Left hindlimb (tissue), 1 donor: Measurements from ENCODE around the gene FERMT3.

ENCODE experiments used
- DNase-seq: peaks from one replicate; pipeline ENCODE4 v3.0.0-alpha.2; 2018

FERMT3 gene

GRCh38 chr11:64222651-64223000 is 16.1 kb downstream of the FERMT3 start:
- DNase-seq: no peak

DNA sequence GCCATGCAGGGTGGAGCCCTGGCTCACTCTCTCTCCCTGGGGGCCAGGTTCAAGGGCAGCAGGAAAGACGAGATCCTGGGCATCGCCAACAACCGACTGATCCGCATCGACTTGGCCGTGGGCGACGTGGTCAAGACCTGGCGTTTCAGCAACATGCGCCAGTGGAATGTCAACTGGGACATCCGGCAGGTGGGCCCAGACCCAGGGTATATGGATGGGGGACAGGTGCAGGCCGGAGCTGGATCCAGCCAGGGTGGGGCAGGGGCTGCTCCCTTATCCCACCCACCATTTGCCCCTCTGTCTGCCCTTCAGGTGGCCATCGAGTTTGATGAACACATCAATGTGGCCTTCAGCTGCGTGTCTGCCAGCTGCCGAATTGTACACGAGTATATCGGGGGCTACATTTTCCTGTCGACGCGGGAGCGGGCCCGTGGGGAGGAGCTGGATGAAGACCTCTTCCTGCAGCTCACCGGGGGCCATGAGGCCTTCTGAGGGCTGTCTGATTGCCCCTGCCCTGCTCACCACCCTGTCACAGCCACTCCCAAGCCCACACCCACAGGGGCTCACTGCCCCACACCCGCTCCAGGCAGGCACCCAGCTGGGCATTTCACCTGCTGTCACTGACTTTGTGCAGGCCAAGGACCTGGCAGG is 16.6 kb downstream of the FERMT3 start:
- DNase-seq: peak; percentile 33

- DNase-seq: peak; percentile 31
These were observed 17.8 kb downstream of the FERMT3 start for GRCh38 chr11:64224151-64224890.

DNA sequence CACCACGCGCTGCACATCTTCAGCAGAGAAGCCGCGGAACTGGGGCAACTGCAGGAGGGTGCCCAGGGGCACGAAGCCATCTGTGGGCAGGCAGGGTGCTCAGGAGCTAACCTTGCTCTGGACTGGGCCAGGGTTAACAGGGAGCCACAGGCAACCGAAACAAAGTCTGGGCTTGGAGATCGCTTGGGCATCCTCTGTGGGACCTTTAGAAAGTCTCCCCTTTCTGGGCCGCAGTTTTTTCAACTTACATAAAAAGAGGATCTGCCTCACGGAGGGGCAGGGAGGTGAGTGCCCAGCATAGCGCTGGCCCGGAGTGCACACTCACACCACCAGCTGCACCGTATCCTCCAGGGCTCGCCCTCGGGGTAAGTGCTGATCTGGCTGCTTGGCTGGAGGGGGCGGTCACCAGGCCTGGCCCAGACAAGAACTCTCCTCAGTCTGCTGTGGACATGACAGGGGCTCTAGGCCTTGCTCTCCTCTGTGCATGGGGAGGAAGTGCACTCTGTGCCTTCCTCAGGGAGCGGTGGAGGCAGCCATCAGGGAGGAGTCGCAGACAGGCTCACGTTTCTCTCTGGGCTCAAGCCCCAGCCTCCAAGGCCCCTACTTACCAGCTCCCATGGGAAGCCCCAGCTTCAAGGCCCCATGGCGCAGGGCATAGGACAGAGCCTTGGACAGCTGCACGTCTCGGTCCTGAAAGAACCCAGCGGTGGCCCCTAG is 18.5 kb downstream of the FERMT3 start:
- peak; percentile 39 for DNase-seq

GRCh38 chr11:64225608-64226506 is 19.3 kb downstream of the FERMT3 start, which contains the start of the genes NUDT22 and TRPT1:
Gene NUDT22, plus strand, starts transcription at chr11:64226274. Its CDS starts 379 bp downstream, at chr11:64226653.
Gene TRPT1, minus strand, starts transcription at chr11:64226186. Its CDS starts 326 bp downstream, at chr11:64225860.
- DNase-seq: peak; percentile 92

- no peak for DNase-seq
These were observed 20.1 kb downstream of the FERMT3 start for GRCh38 chr11:64226507-64227051.

DNA sequence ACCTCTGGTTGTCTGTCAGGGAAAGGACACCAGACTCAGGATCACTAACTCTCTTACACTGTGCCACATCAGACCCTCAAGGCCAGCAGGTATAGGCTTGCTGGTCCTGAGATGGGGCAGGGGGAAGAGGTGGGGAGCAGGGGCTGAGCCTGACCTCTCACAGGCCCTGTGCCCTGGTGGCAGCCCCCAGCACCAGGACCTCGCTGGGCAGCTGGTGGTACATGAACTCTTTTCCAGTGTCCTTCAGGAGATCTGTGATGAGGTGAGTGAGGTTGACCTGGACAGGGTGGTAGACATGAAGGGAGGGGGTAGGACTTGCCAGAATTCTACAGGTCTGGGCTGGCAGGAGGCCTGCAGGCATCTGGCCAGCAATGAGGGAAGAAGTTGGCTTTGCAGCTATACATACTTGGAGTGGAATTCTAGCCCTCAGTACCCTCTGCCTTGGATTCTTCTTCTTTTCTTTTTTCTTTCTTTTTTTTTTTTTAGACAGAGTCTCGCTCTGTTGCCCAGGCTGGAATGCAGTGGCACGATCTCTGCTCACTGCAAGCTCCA is 21.0 kb downstream of the FERMT3 start:
- DNase-seq: no peak

DNA sequence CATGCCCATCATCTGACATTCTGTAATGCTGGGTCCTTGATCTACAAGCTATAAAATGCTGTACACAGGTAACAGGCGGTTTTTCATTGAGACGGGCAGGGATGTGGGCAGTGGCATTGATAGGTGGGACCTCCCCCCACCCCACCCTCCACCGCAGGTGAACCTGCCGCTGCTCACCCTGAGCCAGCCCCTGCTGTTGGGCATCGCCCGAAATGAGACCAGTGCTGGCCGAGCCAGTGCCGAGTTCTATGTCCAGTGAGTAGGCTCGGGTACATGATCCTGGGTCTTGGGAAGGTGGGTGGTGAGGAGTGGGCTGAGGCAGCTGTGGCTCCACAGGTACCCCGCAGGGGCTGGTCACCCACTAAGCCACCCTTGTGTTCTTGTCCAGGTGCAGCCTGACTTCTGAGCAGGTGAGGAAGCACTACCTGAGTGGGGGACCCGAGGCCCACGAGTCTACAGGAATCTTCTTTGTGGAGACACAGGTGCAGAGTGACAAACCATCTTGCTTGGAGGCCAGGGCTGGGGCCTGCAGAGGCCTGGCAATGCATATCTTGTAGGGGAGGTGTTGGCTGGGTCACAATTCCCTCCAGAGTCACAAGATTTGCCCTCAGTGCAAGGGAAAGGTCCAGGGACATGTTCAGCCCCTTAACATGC is 22.7 kb downstream of the FERMT3 start:
- DNase-seq: no peak

DNA sequence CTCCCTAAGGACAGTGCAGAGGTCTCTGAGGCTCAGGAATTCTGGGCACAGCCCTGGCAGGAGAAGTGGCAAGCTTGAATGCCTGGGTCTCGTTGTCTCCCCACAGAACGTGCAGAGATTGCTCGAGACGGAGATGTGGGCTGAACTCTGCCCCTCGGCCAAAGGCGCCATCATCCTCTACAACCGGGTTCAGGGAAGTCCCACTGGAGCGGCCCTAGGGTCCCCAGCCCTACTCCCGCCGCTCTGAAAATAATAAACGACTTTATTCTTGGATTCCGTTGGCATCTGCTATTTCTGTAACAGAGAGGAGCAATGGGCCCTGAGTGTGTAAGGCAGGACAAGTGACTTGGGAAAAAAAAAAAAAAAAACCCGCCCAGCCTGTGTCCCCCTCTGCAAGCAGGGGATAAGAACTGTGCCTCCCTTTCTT is 23.2 kb downstream of the FERMT3 start:
- no peak for DNase-seq

DNA sequence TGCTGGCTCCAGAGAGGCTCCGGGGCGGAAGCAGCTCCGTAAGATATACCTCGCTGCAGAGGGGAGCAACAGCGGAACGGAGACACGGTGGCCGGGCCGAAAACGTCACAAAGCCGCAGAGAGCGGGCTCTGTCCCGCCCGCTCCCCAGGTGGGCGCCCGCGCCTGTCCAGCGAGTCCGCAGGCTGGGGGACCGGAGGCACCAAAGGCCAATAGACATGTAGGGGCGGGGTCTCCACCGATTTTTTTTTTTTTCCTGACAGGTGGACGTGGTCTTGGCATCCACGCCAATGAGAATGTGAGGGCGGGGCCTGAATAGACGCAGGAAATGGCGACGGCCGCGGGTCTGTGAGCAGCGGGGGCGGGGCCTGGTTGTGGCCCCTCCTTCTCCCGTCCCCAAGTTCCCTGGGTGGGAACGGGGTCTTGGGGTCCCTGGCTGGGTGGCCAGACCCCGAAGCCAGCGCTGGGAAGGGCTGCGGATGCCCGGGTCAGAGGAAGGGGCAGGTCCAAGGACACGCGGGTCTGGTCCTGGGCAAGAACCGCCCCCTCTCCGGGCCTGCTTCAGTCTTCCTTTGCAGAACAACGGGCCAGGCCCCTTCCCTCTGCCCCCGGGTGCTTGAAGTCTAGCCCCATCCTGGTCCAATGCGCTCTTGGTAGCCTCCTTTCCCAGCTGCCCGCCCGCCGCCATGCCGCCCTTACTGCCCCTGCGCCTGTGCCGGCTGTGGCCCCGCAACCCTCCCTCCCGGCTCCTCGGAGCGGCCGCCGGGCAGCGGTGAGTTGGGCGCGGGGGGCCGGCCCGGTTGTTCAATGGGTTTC is 23.9 kb downstream of the FERMT3 start, which contains the start of gene DNAJC4:
TSS of gene DNAJC4 (plus strand) at position 378 of the 814 bp plus-strand sequence. CDS start at position 685, 307 bp downstream.
- peak; percentile 92 for DNase-seq

DNA sequence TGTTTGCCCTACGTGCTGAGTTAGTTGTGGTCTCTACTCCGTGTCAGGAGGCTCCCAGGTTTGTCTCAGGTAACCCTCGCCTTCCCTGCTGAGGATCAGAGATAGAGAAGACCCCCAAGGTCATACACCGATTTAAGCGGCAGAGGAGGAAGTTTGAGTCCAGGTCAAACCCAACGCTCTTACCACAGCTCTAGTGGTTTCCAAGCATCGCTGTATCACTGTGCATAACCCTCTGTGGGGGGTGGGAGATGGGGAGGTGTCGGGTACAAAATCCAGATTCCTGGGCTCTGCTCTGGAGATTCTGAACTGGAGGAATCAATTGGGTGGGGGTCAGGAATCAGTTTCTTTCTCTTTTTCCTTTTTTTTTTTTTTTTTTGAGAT is 24.5 kb downstream of the FERMT3 start:
- DNase-seq: no peak

GRCh38 chr11:64231546-64231945 is 25.0 kb downstream of the FERMT3 start:
- no peak for DNase-seq

GRCh38 chr11:64232182-64232966 is 25.9 kb downstream of the FERMT3 start:
- no peak for DNase-seq

DNA sequence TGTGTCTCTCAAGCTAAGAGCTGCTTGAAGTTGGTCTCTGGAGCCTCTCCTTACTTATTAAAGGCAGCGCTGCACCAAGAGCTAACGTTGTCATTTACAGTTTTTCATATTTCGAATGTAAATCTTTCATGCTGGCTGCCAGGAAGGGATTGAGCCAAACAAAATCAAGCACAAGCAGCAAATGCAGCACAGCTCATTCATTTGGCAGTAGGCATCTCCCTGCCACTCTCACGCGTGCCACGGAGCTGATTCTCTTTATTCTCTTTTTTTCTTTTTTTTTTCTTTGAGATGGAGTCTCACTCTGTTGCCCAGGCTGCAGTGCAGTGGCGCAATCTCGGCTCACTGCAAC is 26.4 kb downstream of the FERMT3 start:
- DNase-seq: no peak

- DNase-seq: peak; percentile 81
These were observed 27.5 kb downstream of the FERMT3 start, which contains the start of gene VEGFB for GRCh38 chr11:64233913-64234586. Gene VEGFB, plus strand, starts transcription at chr11:64234584. Its CDS starts 250 bp downstream, at chr11:64234834.

GRCh38 chr11:64234647-64235379 is 28.3 kb downstream of the FERMT3 start:
- no peak for DNase-seq

DNA sequence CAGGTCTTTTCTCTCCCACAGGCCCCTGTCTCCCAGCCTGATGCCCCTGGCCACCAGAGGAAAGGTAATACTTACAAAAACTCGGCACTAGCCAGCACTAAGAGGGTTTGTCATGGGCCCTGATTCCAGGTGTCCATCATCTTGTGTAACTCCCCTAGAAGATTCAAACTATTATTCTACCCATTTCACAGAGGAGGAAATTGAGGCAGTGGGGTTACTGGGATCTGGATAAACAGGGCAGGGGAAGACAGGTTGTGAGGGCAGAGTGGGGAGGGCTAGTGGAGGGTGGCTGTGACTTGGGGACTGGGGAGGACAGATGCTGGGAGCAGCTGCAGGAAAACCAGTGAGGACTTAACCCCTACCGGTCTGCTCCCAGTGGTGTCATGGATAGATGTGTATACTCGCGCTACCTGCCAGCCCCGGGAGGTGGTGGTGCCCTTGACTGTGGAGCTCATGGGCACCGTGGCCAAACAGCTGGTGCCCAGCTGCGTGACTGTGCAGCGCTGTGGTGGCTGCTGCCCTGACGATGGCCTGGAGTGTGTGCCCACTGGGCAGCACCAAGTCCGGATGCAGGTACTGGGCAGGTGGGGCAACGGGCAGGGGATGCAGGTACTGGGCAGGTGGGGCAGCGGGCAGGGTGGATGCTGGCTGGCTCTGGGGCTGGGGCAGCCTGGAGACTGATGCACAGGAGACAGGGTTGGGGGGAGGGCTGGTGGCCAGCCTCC is 29.1 kb downstream of the FERMT3 start:
- no peak for DNase-seq
